H1 (cell line): ENCODE measurements around the gene USH2A.

Experiments used
- EGR1 ChIP-seq: IDR thresholded peaks from 2 replicates; pipeline ENCODE4 v1.6.1; 2011; ENCODE audit warnings: low read depth, low read length, borderline replicate concordance
- JUN ChIP-seq: IDR thresholded peaks from 2 replicates; pipeline ENCODE4 v1.6.1; 2011; ENCODE audit warnings: low read depth, mild to moderate bottlenecking, improper control_type of control experiment, low read length
- KDM5A ChIP-seq: fragments of 200-600 bp; IDR thresholded peaks from 2 replicates; pipeline ENCODE4 v1.7.1; 2012; ENCODE audit warnings: mild to moderate bottlenecking, low read length, inconsistent platforms, mixed read lengths
- POLR2AphosphoS5 ChIP-seq: IDR thresholded peaks from 2 replicates; pipeline ENCODE4 v1.6.1; 2011; ENCODE audit warnings: low read depth, low read length
- RAD21 ChIP-seq, 2 experiments: IDR thresholded peaks in 1 of 2; conservative IDR thresholded peaks in 1 of 2; 2 replicates each; pipeline ENCODE4 v1.6.1; 2011; ENCODE audit warnings: low read depth in 2 of 2, low read length in 2 of 2, improper control_type of control experiment in 1 of 2, inconsistent platforms in 1 of 2, mild to moderate bottlenecking in 1 of 2, moderate library complexity in 1 of 2
- TBP ChIP-seq: IDR thresholded peaks from 2 replicates; pipeline ENCODE4 v1.6.1; 2011; ENCODE audit warnings: low read depth, low read length, improper control_type of control experiment

- TF ChIP-seq JUN, result no peak
- TF ChIP-seq KDM5A, result no peak
- no peak for TF ChIP-seq RAD21 (IDR thresholded peaks at IDR 0.05 in 1 of 2, conservative IDR thresholded peaks at IDR 0.05 in 1 of 2; ENCODE audit: low read depth in 2 of 2, low read length in 2 of 2)
- TF ChIP-seq TBP, result no peak
- no peak for TF ChIP-seq EGR1
- TF ChIP-seq POLR2AphosphoS5, result no peak
These were observed 347.9 kb downstream of the USH2A start for GRCh38 chr1:216075339-216075738.
